ENCODE results near the gene PRSS48.
A peak's percentile ranks its signal among the peaks of the same experiment; 100 is the strongest.
"Not testable (repeated sequence)": the region's sequence is repeated elsewhere in the genome, so short reads cannot be mapped to it uniquely, and the experiment has no call there.

PRSS48 gene

GRCh38 chr4:151276787-151277562 lies at the start of gene PRSS48:
Gene PRSS48, plus strand, starts transcription at chr4:151277161. Its CDS starts 12 bp downstream, at chr4:151277173.
- no peak within 1 kb of the TSS for H3K4me3 ChIP-seq (ENCODE audit: low read depth, low read length)
- TF ChIP-seq, protein P1, sequence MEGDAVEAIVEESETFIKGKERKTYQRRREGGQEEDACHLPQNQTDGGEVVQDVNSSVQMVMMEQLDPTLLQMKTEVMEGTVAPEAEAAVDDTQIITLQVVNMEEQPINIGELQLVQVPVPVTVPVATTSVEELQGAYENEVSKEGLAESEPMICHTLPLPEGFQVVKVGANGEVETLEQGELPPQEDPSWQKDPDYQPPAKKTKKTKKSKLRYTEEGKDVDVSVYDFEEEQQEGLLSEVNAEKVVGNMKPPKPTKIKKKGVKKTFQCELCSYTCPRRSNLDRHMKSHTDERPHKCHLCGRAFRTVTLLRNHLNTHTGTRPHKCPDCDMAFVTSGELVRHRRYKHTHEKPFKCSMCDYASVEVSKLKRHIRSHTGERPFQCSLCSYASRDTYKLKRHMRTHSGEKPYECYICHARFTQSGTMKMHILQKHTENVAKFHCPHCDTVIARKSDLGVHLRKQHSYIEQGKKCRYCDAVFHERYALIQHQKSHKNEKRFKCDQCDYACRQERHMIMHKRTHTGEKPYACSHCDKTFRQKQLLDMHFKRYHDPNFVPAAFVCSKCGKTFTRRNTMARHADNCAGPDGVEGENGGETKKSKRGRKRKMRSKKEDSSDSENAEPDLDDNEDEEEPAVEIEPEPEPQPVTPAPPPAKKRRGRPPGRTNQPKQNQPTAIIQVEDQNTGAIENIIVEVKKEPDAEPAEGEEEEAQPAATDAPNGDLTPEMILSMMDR (IDR thresholded peaks at IDR 0.05; ENCODE audit: insufficient read depth, low read depth, low read length, missing control alignments): peak; percentile 75
- DNase-seq (ENCODE audit: low read depth): peak; percentile 56

GRCh38 chr4:151227172-151227571 lies 49.8 kb upstream of the PRSS48 start:
- TF ChIP-seq, protein P1 (IDR thresholded peaks at IDR 0.05; ENCODE audit: insufficient read depth, low read depth, low read length, missing control alignments): no peak
- H3K4me3 ChIP-seq (ENCODE audit: low read depth, low read length): no peak overlapping the region
- DNase-seq (ENCODE audit: low read depth): no peak

- TF ChIP-seq, protein P1 (IDR thresholded peaks at IDR 0.05; ENCODE audit: insufficient read depth, low read depth, low read length, missing control alignments): no peak
- H3K4me3 ChIP-seq (ENCODE audit: low read depth, low read length): no peak overlapping the region
- peak; percentile 19 for DNase-seq (ENCODE audit: low read depth)
These were observed 49.2 kb upstream of the PRSS48 start for GRCh38 chr4:151227731-151228130.

DNA sequence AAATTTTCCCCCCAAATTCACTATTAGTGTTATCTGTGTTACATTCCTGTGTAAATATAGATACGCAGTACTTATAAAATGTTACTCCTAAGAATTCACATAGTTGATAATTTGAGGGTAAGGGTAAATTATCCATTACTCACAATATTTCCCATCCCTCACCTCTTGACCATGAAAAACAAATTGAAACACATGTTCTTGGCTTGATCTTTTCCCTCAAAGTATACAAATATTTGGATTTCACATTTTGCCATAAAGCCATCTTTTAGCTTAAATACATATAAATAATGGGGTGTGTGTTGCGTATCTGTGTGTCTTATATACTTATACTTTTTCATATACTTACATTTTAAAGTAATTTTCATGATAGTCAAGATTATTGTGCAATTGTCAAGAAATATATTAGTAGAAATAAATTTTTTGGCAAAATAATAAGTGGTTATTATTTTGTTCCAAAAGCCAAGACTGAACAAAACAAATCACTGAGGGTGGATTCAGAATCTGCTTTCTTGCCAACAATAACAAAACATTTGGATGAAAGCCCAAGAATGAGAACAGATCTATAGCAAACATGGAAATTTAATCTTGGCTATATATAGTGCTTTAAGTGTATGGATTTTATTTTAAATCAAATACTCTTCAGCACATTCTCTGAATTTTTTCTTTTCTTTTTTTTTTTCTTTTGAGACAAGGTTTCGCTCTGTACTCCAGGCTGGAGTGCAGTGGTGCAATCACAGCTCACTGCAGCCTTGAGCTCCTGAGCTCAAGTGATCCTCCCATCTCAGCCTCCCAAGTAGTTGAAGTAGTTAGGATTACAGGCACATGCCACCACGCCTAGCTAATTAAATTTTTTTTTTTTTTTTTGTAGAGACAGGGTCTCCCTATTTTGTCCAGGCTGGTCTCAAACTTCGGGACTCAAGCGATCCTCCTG lies 48.5 kb upstream of the PRSS48 start:
- TF ChIP-seq, protein P1 (IDR thresholded peaks at IDR 0.05; ENCODE audit: insufficient read depth, low read depth, low read length, missing control alignments): no peak
- no peak for DNase-seq (ENCODE audit: low read depth)
- H3K4me3 ChIP-seq (ENCODE audit: low read depth, low read length): no peak overlapping the region

DNA sequence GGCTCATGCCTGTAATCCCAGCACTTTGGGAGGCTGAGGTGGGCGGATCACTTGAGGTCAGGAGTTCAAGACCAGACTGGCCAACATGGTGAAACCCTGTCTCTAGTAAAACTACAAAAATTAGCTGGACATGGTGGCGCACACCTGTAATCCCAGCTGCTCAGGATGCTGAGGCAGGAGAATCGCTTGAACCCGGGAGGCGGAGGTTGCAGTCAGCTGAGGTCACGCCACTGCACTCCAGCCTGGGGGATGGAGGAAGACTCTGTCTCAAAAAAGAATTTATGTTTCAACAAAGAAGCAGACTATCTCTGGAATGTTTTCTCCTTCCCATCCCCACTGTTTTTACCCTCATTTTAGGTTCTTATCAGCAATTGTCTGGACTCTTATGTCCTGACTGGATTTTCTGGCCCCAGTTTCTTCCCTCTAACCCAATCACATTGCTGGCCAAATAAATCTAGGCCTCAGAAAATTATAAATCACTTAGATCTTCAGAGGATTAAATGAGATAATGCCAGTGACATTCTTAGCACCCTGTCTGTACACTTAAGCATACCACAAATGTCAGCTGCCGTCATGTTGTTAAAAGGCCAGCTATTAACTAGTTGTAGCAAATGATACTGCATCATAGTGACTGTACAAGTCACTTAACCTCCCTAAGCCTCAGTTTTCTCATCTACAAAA lies 44.9 kb upstream of the PRSS48 start:
- TF ChIP-seq, protein P1 (IDR thresholded peaks at IDR 0.05; ENCODE audit: insufficient read depth, low read depth, low read length, missing control alignments): no peak
- H3K4me3 ChIP-seq (ENCODE audit: low read depth, low read length): no peak overlapping the region
- DNase-seq (ENCODE audit: low read depth): no peak

GRCh38 chr4:151233600-151233999 lies 43.4 kb upstream of the PRSS48 start:
- no peak overlapping the region for H3K4me3 ChIP-seq (ENCODE audit: low read depth, low read length)
- no peak for DNase-seq (ENCODE audit: low read depth)
- TF ChIP-seq, protein P1 (IDR thresholded peaks at IDR 0.05; ENCODE audit: insufficient read depth, low read depth, low read length, missing control alignments): no peak

DNA sequence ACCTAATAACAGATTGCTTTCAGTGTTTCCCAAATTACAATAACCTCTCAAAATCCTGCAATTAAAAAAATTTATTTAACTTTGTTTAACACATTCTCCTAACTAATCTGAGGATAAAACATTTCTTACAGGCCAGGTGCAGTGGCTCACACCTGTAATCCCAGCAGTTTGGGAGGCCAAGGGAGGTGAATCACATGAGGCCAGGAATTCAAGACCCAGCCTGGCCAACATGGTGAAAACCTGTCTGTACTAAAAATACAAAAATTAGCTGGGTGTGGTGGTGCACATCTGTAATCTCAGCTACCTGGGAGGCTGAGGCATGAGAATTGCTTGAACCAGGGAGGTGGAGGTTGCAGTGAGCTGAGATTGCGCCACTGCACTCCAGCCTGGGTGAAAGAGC lies 41.6 kb upstream of the PRSS48 start:
- not testable (repeated sequence) for DNase-seq (ENCODE audit: low read depth); H3K4me3 ChIP-seq (ENCODE audit: low read depth, low read length)

Data from GM12865 (cell line).